Measurements from ENCODE around the gene FOXR1. TPM values are rescaled to one million over a fixed set of nuclear protein-coding genes. Genes with fewer than 3 reads are reported as not detected.

Gene FOXR1, protein sequence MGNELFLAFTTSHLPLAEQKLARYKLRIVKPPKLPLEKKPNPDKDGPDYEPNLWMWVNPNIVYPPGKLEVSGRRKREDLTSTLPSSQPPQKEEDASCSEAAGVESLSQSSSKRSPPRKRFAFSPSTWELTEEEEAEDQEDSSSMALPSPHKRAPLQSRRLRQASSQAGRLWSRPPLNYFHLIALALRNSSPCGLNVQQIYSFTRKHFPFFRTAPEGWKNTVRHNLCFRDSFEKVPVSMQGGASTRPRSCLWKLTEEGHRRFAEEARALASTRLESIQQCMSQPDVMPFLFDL
- not detected in 5 replicates for total RNA-seq (2022; extraction: Qiagen RNA extraction)

DNA sequence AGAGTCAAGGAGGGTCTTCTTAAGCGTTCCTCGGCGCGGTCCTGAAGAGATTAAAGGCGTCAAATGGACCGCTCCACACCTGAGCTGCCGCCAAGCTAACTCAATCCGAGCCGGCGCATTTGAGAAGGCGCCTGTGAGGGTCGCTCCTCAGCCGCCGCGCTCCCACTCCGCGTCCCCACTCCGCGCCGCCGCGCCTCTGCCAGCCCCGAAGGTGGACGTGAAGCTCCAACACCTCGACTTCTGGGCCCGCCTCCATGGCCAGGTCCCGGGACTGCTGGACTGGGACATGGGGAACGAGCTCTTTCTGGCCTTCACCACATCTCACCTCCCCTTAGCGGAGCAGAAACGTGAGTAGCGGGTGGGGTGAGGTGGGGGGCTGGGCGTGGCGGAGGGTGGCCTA, at the start of gene FOXR1:
Gene FOXR1 (plus strand): TSS at position 116 of the 400 bp plus-strand sequence. CDS start 171 bp downstream, at position 287.

DNA sequence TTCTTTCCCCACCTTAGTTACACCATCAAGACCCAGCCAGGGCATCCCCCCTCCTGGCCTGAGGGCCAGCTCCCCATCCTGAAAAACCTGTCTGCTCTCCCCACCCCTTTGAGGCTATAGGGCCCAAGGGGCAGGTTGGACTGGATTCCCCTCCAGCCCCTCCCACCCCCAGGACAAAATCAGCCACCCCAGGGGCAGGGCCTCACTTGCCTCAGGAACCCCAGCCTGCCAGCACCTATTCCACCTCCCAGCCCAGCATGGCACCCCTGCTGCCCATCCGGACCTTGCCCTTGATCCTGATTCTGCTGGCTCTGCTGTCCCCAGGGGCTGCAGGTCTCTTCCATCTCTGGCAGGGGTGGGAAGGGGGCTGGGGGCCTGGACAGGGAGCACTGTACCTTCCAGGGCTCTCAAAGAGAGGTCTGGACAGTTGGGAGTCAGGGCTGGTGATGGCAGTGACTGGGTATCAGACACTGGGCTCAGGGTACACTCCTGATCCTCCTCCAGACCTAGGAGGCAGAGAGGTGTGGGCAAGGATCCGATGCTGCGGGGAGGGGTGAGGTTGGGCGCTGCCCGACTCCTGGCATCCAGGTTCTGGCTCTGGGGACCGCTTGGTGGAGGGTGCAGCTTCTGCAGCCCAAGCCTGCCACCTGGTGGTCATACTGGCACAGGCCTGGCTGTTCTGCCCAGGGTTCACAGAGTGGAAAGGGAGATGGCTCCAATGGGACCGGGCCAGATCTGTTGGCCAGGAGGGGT, 15.3 kb upstream of the FOXR1 start, which contains the start of gene UPK2:
Gene UPK2 (plus strand): TSS at position 205 of the 753 bp plus-strand sequence. CDS start 53 bp downstream, at position 258.

DNA sequence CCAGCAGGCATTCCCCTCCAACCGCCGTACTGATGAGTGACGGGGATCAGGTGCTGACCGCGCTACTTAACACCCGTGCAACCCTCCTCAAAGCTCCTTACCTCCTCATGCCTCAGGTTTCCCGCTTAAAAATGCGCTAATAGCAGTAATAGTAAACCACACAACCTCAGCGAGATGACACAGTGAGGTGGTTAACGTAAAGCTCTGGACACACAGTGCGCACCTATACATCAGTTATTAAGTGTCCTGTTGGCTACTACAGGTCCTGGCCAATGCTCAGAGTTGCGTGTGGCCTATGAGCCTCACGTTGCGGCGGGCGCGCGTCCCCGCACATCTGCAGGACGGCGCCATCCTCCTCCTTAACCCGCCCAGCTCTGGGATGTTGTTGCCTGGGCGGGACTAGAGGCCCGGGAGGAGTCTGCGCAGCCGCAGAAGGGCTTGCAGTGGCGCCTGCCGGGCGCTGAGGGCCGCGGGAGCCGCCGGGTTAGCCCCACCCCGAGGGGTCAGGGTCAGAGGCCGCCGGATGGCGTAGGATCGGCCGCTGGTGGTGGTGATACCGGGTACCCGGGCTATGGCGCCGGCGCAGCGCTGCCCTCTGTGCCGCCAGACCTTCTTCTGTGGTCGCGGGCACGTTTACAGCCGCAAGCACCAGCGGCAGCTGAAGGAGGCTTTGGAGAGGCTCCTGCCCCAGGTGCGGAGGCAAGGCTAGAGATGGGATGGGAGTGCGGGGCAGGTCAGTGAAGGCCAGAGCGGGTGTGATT, 26.2 kb downstream of the FOXR1 start, which contains the start of gene CENATAC:
Gene CENATAC (plus strand): TSS at position 512 of the 761 bp plus-strand sequence. CDS start 60 bp downstream, at position 572.

DNA sequence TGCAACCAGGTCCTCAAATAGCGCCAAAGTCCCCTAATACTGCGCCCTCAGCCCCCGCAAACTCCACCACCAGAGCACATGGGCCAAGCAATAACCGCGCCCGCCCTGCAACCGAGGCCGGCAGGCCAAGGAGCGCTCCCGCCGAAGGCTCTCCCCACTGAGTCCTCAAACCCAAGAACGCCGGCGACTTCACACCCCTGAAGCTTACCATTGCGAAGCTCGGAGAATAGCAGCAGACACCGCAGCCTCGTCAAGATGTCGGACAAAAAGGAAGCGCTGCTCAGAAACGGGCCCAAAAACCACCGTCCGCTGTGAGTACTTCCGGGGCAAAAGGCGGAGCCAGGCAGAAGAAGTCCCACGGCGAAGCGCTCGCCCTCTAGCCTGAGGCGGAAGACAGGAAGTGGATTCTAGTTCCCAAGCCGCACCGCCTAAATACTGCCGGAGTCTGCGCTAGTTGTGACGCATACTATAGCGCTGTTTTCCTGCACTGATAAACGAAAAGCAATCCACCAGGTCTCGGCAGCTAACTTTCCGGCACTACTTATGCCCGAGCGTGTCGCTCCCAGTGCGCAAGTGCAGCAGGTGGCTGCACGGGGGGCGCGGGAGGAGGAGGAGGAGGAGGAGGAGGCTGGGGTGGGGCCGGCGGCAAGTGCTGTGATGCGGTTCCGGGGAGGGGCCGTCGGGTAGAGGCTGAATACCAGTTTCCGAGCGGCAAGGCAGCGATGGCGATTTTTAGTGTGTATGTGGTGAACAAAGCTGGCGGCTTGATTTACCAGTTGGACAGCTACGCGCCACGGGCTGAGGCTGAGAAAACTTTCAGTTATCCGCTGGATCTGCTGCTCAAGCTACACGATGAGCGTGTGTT, 46.7 kb downstream of the FOXR1 start, which contains the start of the genes RPS25 and TRAPPC4:
Gene RPS25 (minus strand): TSS at position 270 of the 865 bp plus-strand sequence. CDS start 59 bp downstream, at position 211.
Gene TRAPPC4 (plus strand): TSS at position 693 of the 865 bp plus-strand sequence. CDS start 30 bp downstream, at position 723.

DNA sequence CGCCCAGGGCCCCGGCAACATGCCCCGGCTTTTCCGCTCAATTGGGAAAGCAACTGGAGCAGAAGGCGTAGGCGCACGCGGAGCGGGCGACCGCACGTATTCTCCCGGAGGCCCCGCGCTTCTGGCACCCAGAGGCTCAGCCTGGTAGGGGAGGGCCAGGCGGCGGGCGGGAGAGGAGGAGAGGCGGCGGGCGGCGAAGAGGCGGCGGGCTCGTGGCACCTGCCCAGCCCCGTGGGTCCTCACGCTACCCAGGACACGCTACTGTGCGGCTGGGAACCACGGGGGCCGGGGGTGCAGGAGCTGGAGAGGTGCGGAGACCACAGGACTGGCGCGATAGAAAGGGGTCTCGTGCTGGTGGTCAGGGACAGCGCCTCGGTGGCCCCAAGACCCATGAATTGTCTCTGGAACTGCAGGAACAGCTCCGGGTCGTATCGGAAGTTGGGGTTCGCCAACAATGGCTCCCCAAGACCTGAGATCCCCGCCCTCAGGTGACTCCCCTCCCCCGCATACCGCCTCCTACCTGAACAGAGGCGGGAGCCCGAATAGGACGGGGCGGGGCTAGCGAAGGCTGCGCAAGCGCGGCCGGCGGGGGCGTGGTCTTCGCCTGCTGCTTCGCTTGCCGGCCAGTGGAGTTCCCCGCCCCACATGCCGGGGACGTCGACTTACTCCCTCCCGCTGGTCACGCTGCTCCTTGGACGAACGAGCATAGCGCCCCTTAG, 58.9 kb downstream of the FOXR1 start, which contains the start of gene SLC37A4:
Gene SLC37A4 (minus strand): TSS at position 549 of the 719 bp plus-strand sequence.

Other genes starting within 250 kb of the FOXR1 start
- 19.2 to 31.9 TPM (median 21.3 TPM) in 5 replicates for gene DDX6, start 180.6 kb upstream of the FOXR1 start, total RNA-seq (2022; extraction: Qiagen RNA extraction)
- gene CXCR5, start 87.9 kb upstream of the FOXR1 start, total RNA-seq (2022; extraction: Qiagen RNA extraction) = 0.09 to 0.19 TPM (median 0.14 TPM) in 5 replicates
- 138 to 215 TPM (median 187 TPM) in 5 replicates for gene BCL9L, start 45.8 kb upstream of the FOXR1 start, total RNA-seq (2022; extraction: Qiagen RNA extraction)
- 0.23 to 1.2 TPM (median 0.90 TPM) in 5 replicates for gene UPK2, start 15.5 kb upstream of the FOXR1 start, total RNA-seq (2022; extraction: Qiagen RNA extraction)
- 10.2 to 14.9 TPM (median 10.6 TPM) in 5 replicates for gene CENATAC, start 26.4 kb downstream of the FOXR1 start, total RNA-seq (2022; extraction: Qiagen RNA extraction)
- gene RPS25, start 46.6 kb downstream of the FOXR1 start, total RNA-seq (2022; extraction: Qiagen RNA extraction) = 771 to 1,028 TPM (median 776 TPM) in 5 replicates
- 58.5 to 64.0 TPM (median 60.1 TPM) in 5 replicates for gene TRAPPC4, start 47.0 kb downstream of the FOXR1 start, total RNA-seq (2022; extraction: Qiagen RNA extraction)
- 11.4 to 12.0 TPM (median 11.6 TPM) in 5 replicates for gene SLC37A4, start 59.1 kb downstream of the FOXR1 start, total RNA-seq (2022; extraction: Qiagen RNA extraction)
- gene HYOU1, start 85.4 kb downstream of the FOXR1 start, total RNA-seq (2022; extraction: Qiagen RNA extraction) = 41.9 to 48.0 TPM (median 45.4 TPM) in 5 replicates
- 11.1 to 12.8 TPM (median 12.2 TPM) in 5 replicates for gene VPS11, start 96.1 kb downstream of the FOXR1 start, total RNA-seq (2022; extraction: Qiagen RNA extraction)
- 42.4 to 55.7 TPM (median 45.5 TPM) in 5 replicates for gene HMBS, start 113.1 kb downstream of the FOXR1 start, total RNA-seq (2022; extraction: Qiagen RNA extraction)
- 30.3 to 37.9 TPM (median 36.3 TPM) in 5 replicates for gene DPAGT1, start 130.1 kb downstream of the FOXR1 start, total RNA-seq (2022; extraction: Qiagen RNA extraction)
- 4.1 to 5.7 TPM (median 5.0 TPM) in 5 replicates for gene C2CD2L, start 135.6 kb downstream of the FOXR1 start, total RNA-seq (2022; extraction: Qiagen RNA extraction)
- 9.2 to 10.8 TPM (median 9.4 TPM) in 5 replicates for gene HINFP, start 149.8 kb downstream of the FOXR1 start, total RNA-seq (2022; extraction: Qiagen RNA extraction)
- gene ABCG4, start 177.3 kb downstream of the FOXR1 start, total RNA-seq (2022; extraction: Qiagen RNA extraction) = 0.27 to 0.52 TPM (median 0.33 TPM) in 5 replicates
- gene NLRX1, start 197.0 kb downstream of the FOXR1 start, total RNA-seq (2022; extraction: Qiagen RNA extraction) = 10.4 to 11.6 TPM (median 10.9 TPM) in 5 replicates
- 0.06 to 0.20 TPM (median 0.14 TPM) in 5 replicates for gene NHERF4, start 213.7 kb downstream of the FOXR1 start, total RNA-seq (2022; extraction: Qiagen RNA extraction)
- 5.8 to 8.9 TPM (median 7.6 TPM) in 5 replicates for gene CBL, start 234.6 kb downstream of the FOXR1 start, total RNA-seq (2022; extraction: Qiagen RNA extraction)